GM12878 (cell line): Measurements from ENCODE around the gene CAMKMT.

Experiments used
- CTCF ChIP-seq, 3 experiments: IDR thresholded peaks in 2 of 3; conservative IDR thresholded peaks in 1 of 3; 2 replicates each; pipeline ENCODE4 v1.5.1; 2011; ENCODE audit warnings: low read depth in 3 of 3, low read length in 3 of 3, mild to moderate bottlenecking in 3 of 3, control low read depth in 2 of 3, moderate library complexity in 2 of 3, inconsistent platforms in 1 of 3, mixed read lengths in 1 of 3; ENCODE audit not compliant: control insufficient read depth in 2 of 3, insufficient read depth in 1 of 3; ENCODE audit errors: extremely low read depth in 1 of 3
- SP1 ChIP-seq: IDR thresholded peaks from one replicate; pipeline ENCODE4 v1.6.1; 2011; ENCODE audit warnings: low read depth, low read length
- TCF3 ChIP-seq: IDR thresholded peaks from 2 replicates; pipeline ENCODE4 v1.6.1; 2012; ENCODE audit warnings: low read depth, mild to moderate bottlenecking, low read length, borderline replicate concordance; ENCODE audit not compliant: insufficient read depth

GRCh38 chr2:44804406-44805265 lies 442.9 kb downstream of the CAMKMT start:
- TF ChIP-seq SP1 (no peak), CTCF (IDR thresholded peaks at IDR 0.05 in 2 of 3, conservative IDR thresholded peaks at IDR 0.05 in 1 of 3; ENCODE audit: control insufficient read depth in 2 of 3, extremely low read depth in 1 of 3, insufficient read depth in 1 of 3, low read depth in 3 of 3, low read length in 3 of 3) (no peak), TCF3 (no peak)
